B cell (primary cell): ENCODE results near the gene GALNT6. TPM values are rescaled to one million over a fixed set of nuclear protein-coding genes. Genes with fewer than 3 reads are reported as not detected.
A peak's percentile ranks its signal among the peaks of the same experiment; 100 is the strongest.

ENCODE experiments used
- ATAC-seq: fragments of 200-7000 bp; cut with Tn5 transposase; one replicate; pipeline ENCODE4 v1.10.0; 2021; ENCODE audit warnings: low read depth, mild to moderate bottlenecking, moderate number of reproducible peaks, moderate library complexity
- CTCF ChIA-PET: fragments of 350-600 bp; sonication (Branson Sonifier 250); formaldehyde crosslinking; loops from one replicate; lab custom pipeline; 2021; ENCODE audit warnings: antibody characterized with exemption, inconsistent platforms; lab: Charles Lee
- POLR2A ChIA-PET: fragments of 350-600 bp; sonication (Branson Sonifier 250); formaldehyde crosslinking; loops from one replicate; lab custom pipeline; 2021; ENCODE audit warnings: antibody characterized with exemption; lab: Charles Lee
- DNase-seq: peaks from one replicate; pipeline ENCODE4 v3.0.0; 2013
- H2AFZ ChIP-seq: 2 replicates; pipeline ENCODE4 v1.6.1; 2012; ENCODE audit warnings: mild to moderate bottlenecking, low read depth, low read length; ENCODE audit not compliant: insufficient read depth, poor library complexity, severe bottlenecking
- H3K27ac ChIP-seq, 2 donors: 1 replicate in 1 of 2; 2 replicates in 1 of 2; pipeline ENCODE4 v1.5.1; 2012 to 2013; ENCODE audit warnings: low read length in 2 of 2, mild to moderate bottlenecking in 2 of 2, moderate library complexity in 1 of 2
- H3K27me3 ChIP-seq, 4 experiments: fragments of 200-600 bp in 1 of 4; sonication (generic) in 1 of 4; replicated peaks in 1 of 4; 1 replicate in 2 of 4; 2 replicates in 2 of 4; pipeline versions ENCODE4 v1.6.1 to v1.7.0; 2013 to 2016; ENCODE audit warnings: low read length in 3 of 4, mild to moderate bottlenecking in 2 of 4, mixed read lengths in 1 of 4, moderate library complexity in 1 of 4; ENCODE audit not compliant: insufficient read depth in 4 of 4, control insufficient read depth in 3 of 4; ENCODE audit errors: control extremely low read depth in 1 of 4
- H3K36me3 ChIP-seq, 2 experiments: replicated peaks in 1 of 2; 1 replicate in 1 of 2; 2 replicates in 1 of 2; pipeline versions ENCODE4 v1.6.1 to v1.7.1; 2013; ENCODE audit warnings: low read length in 1 of 2; ENCODE audit not compliant: insufficient read depth in 2 of 2, control insufficient read depth in 1 of 2; ENCODE audit errors: control extremely low read depth in 1 of 2, extremely low read depth in 1 of 2
- H3K4me1 ChIP-seq, 2 donors: fragments of 200-600 bp in 1 of 2; sonication (generic) in 1 of 2; 1 replicate in 1 of 2; 2 replicates in 1 of 2; pipeline versions ENCODE4 v1.5.1 to v1.6.1; 2013 to 2017; ENCODE audit warnings: low read length in 2 of 2; ENCODE audit not compliant: control insufficient read depth in 2 of 2, insufficient read depth in 2 of 2
- H3K4me2 ChIP-seq: replicated peaks from 2 replicates; pipeline ENCODE3; 2012; ENCODE audit warnings: mild to moderate bottlenecking, low read depth, low read length; ENCODE audit not compliant: poor library complexity, severe bottlenecking
- H3K4me3 ChIP-seq, 5 experiments: fragments of 200-600 bp in 1 of 5; sonication (generic) in 1 of 5; 1 replicate in 3 of 5; 2 replicates in 2 of 5; pipeline versions ENCODE4 v1.5.1 to v1.7.0; 2011 to 2016; ENCODE audit warnings: low read length in 4 of 5, mild to moderate bottlenecking in 4 of 5, low read depth in 2 of 5, control low read depth in 1 of 5, moderate library complexity in 1 of 5; ENCODE audit not compliant: insufficient read depth in 1 of 5; ENCODE audit errors: control extremely low read depth in 1 of 5, extremely low read depth in 1 of 5
- H3K79me2 ChIP-seq: fragments of 200-600 bp; sonication (generic); one replicate; pipeline ENCODE4 v1.6.0; 2016; ENCODE audit warnings: low read length; ENCODE audit not compliant: control insufficient read depth, insufficient read depth
- H3K9ac ChIP-seq: fragments of 200-600 bp; sonication (generic); 2 replicates; pipeline ENCODE4 v1.6.1; 2017; ENCODE audit warnings: mild to moderate bottlenecking, low read length, moderate library complexity
- H3K9me3 ChIP-seq, 3 donors: one replicate each; pipeline versions ENCODE4 v1.6.1 to v1.7.1; 2013; ENCODE audit warnings: low read length in 2 of 3; ENCODE audit not compliant: control insufficient read depth in 2 of 3, insufficient read depth in 1 of 3; ENCODE audit errors: control extremely low read depth in 1 of 3
- H4K20me1 ChIP-seq: 2 replicates; pipeline ENCODE4 v1.6.0; 2012; ENCODE audit warnings: mild to moderate bottlenecking, low read length; ENCODE audit not compliant: insufficient read depth, control insufficient read depth, poor library complexity, severe bottlenecking
- H3K27ac Mint-ChIP-seq: one replicate; pipeline ENCODE4 v1.8.0; 2021; ENCODE audit warnings: mixed read lengths
- H3K27me3 Mint-ChIP-seq: one replicate; pipeline ENCODE4 v1.8.0; 2021; ENCODE audit warnings: mixed read lengths
- H3K4me1 Mint-ChIP-seq: one replicate; pipeline ENCODE4 v1.8.0; 2021; ENCODE audit warnings: mixed read lengths
- H3K4me3 Mint-ChIP-seq: one replicate; pipeline ENCODE4 v1.8.0; 2021; ENCODE audit warnings: mixed read lengths
- H3K9me3 Mint-ChIP-seq: one replicate; pipeline ENCODE4 v1.8.0; 2022; ENCODE audit warnings: mixed read lengths; ENCODE audit not compliant: insufficient read depth
- CTCF ChIP-seq: fragments of 200-600 bp; IDR thresholded peaks from one replicate; pipeline ENCODE4 v1.8.0; 2022; ENCODE audit warnings: antibody characterized with exemption, mild to moderate bottlenecking
- EZH2 ChIP-seq: IDR thresholded peaks from 2 replicates; pipeline ENCODE4 v1.6.1; 2012; ENCODE audit warnings: borderline replicate concordance, low read depth, mild to moderate bottlenecking, moderate library complexity, low read length; ENCODE audit not compliant: insufficient read depth, poor library complexity, severe bottlenecking
- WGBS: methylation state at CpG from one replicate; pipeline ENCODE4 v1.1.5; 2013; ENCODE audit warnings: missing lambda C conversion rate; ENCODE audit not compliant: insufficient coverage; 5-methylcytosine and 5-hydroxymethylcytosine counted together
- intact Hi-C: fragments of 100-400 bp; cut with micrococcal nuclease; formaldehyde crosslinking; loops from one replicate; pipeline ENCODE4 v1.10.0; 2022
- polyA plus RNA-seq: library from polyadenylated mRNA; depleted of rRNA; stranded (reverse); fragments of >200 nt; gene quantifications from 2 replicates; pipeline ENCODE4 v1.2.3, GENCODE V29; 2012
- total RNA-seq, 2 donors: library from RNA; stranded (reverse); fragments of 120-200 nt in 1 of 2; gene quantifications; 1 replicate in 1 of 2; 2 replicates in 1 of 2; pipeline versions ENCODE4 v1.2.3 to v1.2.4, GENCODE V29; 2013 to 2022

GALNT6 gene
- total and polyA plus RNA-seq, 2 donors (not counting 1 experiment from before 2014, with no cell fraction given) = 9.0 to 10.3 TPM

GRCh38 chr12:51368640-51369517 is 22.3 kb downstream of the GALNT6 start:
- H3K4me1 Mint-ChIP-seq = peaks cover 54% of the 10 kb centered on the region
- peak overlapping the region in 4 of 5 experiments; percentile 14 to 44 (median 20) for H3K4me3 ChIP-seq

More at GRCh38 chr12:51368640-51369517, 22.3 kb downstream of the GALNT6 start:
- H3K4me1 ChIP-seq = peaks cover 51 to 61% of the 10 kb centered on the region in 2 donors
- H3K4me2 ChIP-seq = peak overlapping the region; percentile 80
- Mint-ChIP-seq H3K27me3 (no peaks in the 10 kb centered on the region), H3K27ac (peak overlapping the region; percentile 97), H3K4me3 (peak overlapping the region; percentile 42), H3K9me3 (no peaks in the 10 kb centered on the region)
- no peaks in the 10 kb centered on the region for H3K27me3 ChIP-seq
- intact Hi-C loops = loop anchor here (1.0 to 2.0 kb wide), 9 partner anchors 12 to 445 kb away; partner anchors contain the start of genes BIN2, DAZAP2, SLC4A8 and SMAGP
- DNase-seq = peak; percentile 98
- H3K9ac ChIP-seq = peak overlapping the region; percentile 49
- no peak for TF ChIP-seq EZH2
- TF ChIP-seq CTCF = no peak
- 0% methylated on average over 11 of the region's 17 CpGs for WGBS
- no peaks in the 10 kb centered on the region for H4K20me1 ChIP-seq
- peaks cover 0 to 7% (median 0%) of the 10 kb centered on the region in 3 donors for H3K9me3 ChIP-seq
- CTCF ChIA-PET = interaction anchor here (0.6 to 2.7 kb wide), 17 partner anchors 9 to 604 kb away, joined by 3 to 16 read pairs (median 5); partner anchors contain the start of gene GALNT6
- no peak overlapping the region for H2AFZ ChIP-seq
- ATAC-seq = peak; percentile 96
- POLR2A ChIA-PET = interaction anchor here (0.5 to 2.0 kb wide), 13 partner anchors 19 to 653 kb away, joined by 3 to 22 read pairs (median 5); partner anchors contain the start of genes GALNT6 and POU6F1
- H3K27ac ChIP-seq = peak overlapping the region; percentile 74 to 77
- H3K36me3 ChIP-seq = peaks cover 1 to 11% of the 10 kb centered on the region in 2 experiments
- H3K79me2 ChIP-seq = peaks cover 36% of the 10 kb centered on the region
